ENCODE results near the gene RNF144A.
"Not testable (repeated sequence)": the region's sequence is repeated elsewhere in the genome, so short reads cannot be mapped to it uniquely, and the experiment has no call there.

Gene RNF144A

GRCh38 chr2:6995391-6996097 is 78.3 kb downstream of the RNF144A start:
- in situ Hi-C loops (cut with MboI; ENCODE audit: low sequenced_read_pairs) = no loop called here

GRCh38 chr2:6999211-6999877 is 82.1 kb downstream of the RNF144A start:
- in situ Hi-C loops (cut with MboI; ENCODE audit: low sequenced_read_pairs) = no loop called here

GRCh38 chr2:7001395-7001794 is 84.2 kb downstream of the RNF144A start:
- in situ Hi-C loops (cut with MboI; ENCODE audit: low sequenced_read_pairs) = not testable (repeated sequence)

- in situ Hi-C loops (cut with MboI; ENCODE audit: low sequenced_read_pairs) = no loop called here
Measured at GRCh38 chr2:7003895-7004294, 86.7 kb downstream of the RNF144A start.

- in situ Hi-C loops (cut with MboI; ENCODE audit: low sequenced_read_pairs) = no loop called here
Measured at GRCh38 chr2:7004636-7005035, 87.4 kb downstream of the RNF144A start.

GRCh38 chr2:7007488-7007845 is 90.3 kb downstream of the RNF144A start:
- in situ Hi-C loops (cut with MboI; ENCODE audit: low sequenced_read_pairs) = no loop called here

- in situ Hi-C loops (cut with MboI; ENCODE audit: low sequenced_read_pairs) = no loop called here
Measured at GRCh38 chr2:7007846-7008741, 90.9 kb downstream of the RNF144A start.

- in situ Hi-C loops (cut with MboI; ENCODE audit: low sequenced_read_pairs) = no loop called here
Measured at GRCh38 chr2:7009207-7009911, 92.1 kb downstream of the RNF144A start.

GRCh38 chr2:7010391-7011054 is 93.3 kb downstream of the RNF144A start:
- in situ Hi-C loops (cut with MboI; ENCODE audit: low sequenced_read_pairs) = no loop called here

GRCh38 chr2:7011356-7012083 is 94.3 kb downstream of the RNF144A start:
- in situ Hi-C loops (cut with MboI; ENCODE audit: low sequenced_read_pairs) = no loop called here

GRCh38 chr2:7012141-7012764 is 95.0 kb downstream of the RNF144A start:
- in situ Hi-C loops (cut with MboI; ENCODE audit: low sequenced_read_pairs) = no loop called here

GRCh38 chr2:7013471-7014160 is 96.4 kb downstream of the RNF144A start:
- in situ Hi-C loops (cut with MboI; ENCODE audit: low sequenced_read_pairs) = no loop called here

GRCh38 chr2:7014174-7014640 is 97.0 kb downstream of the RNF144A start:
- in situ Hi-C loops (cut with MboI; ENCODE audit: low sequenced_read_pairs) = no loop called here

- in situ Hi-C loops (cut with MboI; ENCODE audit: low sequenced_read_pairs) = no loop called here
Measured at GRCh38 chr2:7015007-7015950, 98.1 kb downstream of the RNF144A start.

GRCh38 chr2:7016148-7016547 is 98.9 kb downstream of the RNF144A start:
- in situ Hi-C loops (cut with MboI; ENCODE audit: low sequenced_read_pairs) = no loop called here

- in situ Hi-C loops (cut with MboI; ENCODE audit: low sequenced_read_pairs) = no loop called here
Measured at GRCh38 chr2:7016601-7017211, 99.5 kb downstream of the RNF144A start.

GRCh38 chr2:7017671-7018281 is 100.6 kb downstream of the RNF144A start:
- in situ Hi-C loops (cut with MboI; ENCODE audit: low sequenced_read_pairs) = no loop called here
